ENCODE measurements around the gene FAM209B. TPM values are rescaled to one million over a fixed set of nuclear protein-coding genes. Genes with fewer than 3 reads are reported as not detected.
"Not testable (repeated sequence)": the region's sequence is repeated elsewhere in the genome, so short reads cannot be mapped to it uniquely, and the experiment has no call there.

Gene FAM209B
- total RNA-seq, 1 donor from 2014 or later, result 0.44 TPM

GRCh38 chr20:56542489-56543030 is 9.5 kb downstream of the FAM209B start:
- ATAC-seq, result no peak

DNA sequence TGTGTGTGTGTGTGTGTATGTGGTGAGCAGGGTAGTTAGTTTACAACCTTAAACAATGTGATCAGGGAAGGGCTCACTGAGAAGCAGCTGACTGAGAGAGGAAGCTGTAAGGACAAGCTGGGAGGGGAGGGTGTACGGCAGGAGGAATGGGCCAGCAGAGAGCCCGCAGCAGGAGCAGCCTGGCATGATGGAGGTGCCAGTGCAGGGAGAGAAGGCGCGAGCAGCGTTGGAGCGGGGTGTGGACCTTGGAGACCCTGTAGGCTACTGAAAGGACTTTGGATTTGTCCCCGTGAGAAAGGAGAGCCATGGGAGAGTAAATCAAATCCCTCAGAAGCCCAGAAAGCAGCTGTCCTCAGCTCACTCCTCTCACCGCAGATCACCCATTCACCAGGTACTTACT is 18.5 kb downstream of the FAM209B start:
- ATAC-seq, result no peak

DNA sequence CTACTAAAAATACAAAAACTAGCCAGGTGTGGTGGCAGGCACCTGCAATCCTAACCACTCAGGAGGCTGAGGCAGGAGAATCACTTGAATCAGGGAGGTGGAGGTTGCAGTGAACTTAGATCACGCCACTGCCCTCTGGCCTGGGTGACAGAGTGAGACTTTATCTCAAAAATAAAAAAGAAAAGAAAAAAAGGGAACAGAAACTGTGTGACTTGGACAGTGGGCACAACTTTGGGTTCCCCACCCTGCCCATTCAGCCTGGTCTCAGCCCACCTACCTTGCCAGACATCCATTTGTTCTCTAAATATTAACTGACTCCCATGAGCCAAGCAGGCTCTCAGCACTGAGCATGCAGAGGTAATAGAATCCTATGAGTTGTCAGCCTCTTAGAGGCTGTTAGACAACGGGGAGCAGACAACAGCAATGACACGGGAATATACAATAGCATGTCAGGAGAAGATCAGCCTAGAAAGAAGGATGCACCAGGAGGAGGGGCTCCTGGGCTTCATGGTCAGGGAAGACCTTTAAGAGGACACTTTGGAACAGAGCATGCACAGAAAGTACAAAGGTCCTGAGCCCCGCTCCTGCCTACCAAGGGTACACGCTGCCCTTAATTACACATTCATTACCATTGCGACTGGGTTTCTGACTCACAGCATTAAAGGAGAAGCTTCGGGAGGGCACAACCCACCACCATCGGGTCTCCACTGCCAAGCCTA is 20.0 kb downstream of the FAM209B start:
- no peak for ATAC-seq

GRCh38 chr20:56554869-56555268 is 21.8 kb downstream of the FAM209B start:
- ATAC-seq, result peak; percentile 90

GRCh38 chr20:56558968-56559367 is 25.9 kb downstream of the FAM209B start:
- ATAC-seq, result no peak

DNA sequence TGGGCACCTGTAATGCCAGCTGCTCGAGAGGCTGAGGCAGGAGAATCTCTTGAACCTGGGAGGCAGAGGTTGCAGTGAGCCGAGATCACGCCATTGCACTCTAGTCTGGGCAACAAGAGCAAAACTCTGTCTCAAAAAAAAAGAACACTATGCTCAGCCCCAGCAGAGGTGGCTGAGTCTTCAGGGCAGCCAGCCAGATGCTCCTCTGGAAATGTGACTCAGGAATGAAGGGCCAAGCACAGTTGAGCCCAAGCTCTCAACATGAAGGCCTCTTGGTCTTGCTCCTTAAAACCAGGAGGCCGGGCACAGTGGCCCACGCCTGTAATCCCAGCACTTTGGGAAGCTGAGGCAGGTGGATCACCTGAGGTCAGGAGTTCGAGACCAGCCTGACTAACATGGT is 31.5 kb downstream of the FAM209B start:
- not testable (repeated sequence) for ATAC-seq

- no peak for ATAC-seq
Observed at GRCh38 chr20:56565511-56565910, 32.5 kb downstream of the FAM209B start.

DNA sequence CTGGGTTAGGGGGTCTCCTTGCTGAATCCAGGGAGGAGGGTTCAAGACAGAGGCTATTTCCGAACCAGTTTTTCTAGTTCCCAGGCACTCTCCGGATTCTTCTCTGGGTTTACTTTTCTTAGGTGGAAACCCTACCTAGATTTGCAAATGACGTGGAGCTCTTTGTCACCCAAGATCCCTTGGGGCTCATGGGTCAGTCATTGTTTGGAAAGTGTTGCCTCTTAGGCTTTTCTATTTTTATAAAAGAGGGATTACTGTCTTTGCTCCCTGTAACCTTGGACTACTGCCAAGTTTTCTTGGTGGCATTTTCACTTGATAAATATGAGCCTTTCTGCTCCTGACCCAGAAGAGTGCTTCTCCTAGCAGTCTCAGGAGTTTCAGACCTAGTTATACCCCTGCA is 33.6 kb downstream of the FAM209B start:
- peak; percentile 91 for ATAC-seq

DNA sequence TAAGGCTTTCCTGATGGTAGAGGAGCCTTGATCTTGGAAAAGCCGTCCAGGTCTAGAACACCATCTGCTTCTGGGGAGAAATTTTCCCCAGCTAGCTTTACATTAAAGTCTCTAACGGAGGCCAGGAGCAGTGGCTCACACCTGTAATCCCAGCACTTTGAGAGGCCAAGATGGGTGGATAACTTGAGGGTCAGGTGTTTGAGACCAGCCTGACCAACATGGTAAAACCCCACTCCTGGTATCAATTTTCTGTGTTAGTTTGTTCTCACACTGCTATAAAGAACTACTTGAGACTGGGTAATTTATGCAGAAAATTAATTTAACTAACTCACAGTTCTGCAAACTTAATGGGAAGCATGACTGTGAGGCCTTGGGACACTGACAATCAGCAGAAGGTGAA is 37.8 kb downstream of the FAM209B start:
- ATAC-seq, result no peak

DNA sequence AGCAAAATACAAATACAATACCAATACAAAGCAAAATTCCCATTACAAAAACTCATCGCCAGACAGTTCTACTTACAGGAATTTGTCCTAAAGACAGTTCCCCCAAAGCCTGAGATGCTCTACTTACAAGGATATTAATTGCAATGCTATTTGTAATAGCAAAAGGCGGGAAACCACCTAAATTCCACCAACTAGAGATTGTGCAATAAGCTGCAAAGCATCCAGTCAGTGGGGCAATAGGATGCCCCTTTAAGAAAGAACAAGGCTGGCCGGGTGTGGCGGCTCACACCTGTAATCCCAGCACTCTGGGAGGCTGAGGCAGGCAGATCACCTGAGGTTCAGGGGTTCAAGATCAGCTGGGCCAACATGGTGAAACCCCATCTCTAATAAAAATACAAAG is 39.1 kb downstream of the FAM209B start:
- ATAC-seq, result no peak

DNA sequence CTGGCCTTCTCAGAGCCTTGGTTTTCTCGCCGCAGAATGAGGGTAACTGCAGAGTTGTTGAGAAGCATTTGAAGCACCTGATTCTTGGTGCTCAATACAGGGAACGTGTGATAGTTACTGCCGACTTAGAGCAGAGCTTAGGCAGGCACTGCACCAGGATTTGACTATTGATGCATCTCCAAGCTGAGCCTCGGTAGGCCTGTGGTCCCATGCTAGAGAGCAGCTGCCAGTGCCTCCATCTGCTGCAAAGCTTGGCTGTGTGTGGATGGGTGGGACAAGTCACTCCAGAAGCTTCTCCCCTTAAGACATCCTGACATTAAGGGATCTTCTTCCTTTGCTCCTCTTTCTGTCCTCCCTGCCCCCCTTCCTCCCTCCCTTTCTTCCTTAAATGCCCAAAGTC is 40.9 kb downstream of the FAM209B start:
- ATAC-seq, result peak; percentile 14

DNA sequence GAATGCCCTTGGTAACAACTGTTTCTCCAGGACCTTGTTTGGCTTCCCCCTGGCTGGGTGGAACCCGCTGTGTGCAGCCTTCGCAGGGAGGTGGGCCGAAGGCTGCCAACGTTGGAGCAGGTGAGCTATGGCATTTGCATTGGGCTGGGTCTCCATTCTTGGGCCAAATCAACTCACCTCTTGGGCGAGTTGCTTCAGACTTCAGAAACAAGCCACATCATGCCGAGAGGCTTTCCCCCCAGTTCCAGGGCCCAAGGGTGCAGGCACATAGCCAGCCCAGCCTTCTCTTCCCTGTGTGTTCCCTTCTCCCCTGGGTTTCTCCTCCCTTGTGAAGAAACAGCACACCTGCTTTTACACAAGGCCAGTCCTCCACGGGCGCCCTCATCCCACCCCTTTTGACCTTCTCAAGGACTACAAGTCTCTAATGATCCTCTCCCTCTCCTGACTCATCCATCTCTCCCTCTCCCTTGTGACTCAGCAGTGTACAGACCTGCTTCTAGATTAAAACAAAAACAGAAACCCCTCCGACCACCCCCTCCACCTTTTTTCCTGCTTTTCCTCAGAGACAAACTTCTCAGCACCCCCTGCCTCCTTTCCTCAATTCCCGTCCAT is 41.6 kb downstream of the FAM209B start:
- ATAC-seq, result peak; percentile 88

GRCh38 chr20:56575157-56575556 is 42.1 kb downstream of the FAM209B start:
- ATAC-seq, result no peak

GRCh38 chr20:56575961-56576360 is 42.9 kb downstream of the FAM209B start:
- ATAC-seq, result no peak

- no peak for ATAC-seq
Observed at GRCh38 chr20:56579301-56579710, 46.3 kb downstream of the FAM209B start.

DNA sequence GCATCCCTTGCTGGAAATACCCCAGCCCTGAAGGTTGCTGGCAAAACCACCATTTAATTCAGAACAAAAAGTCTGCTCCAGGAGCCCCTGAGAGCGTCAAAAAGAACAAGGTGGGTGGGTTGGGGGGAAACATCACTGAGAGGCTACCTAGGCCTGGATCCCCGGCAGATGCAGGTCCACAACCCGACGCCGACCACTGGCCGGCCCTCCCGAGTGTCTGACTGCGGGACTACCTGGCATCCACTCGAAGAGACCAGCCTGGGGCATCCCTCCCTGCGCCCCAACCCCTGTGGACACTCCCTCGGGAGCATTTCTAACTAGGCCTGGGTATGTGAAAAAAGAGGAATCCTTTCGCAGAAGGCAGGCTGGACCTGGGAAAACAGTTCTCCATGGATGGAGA is 47.2 kb downstream of the FAM209B start:
- no peak for ATAC-seq

DNA sequence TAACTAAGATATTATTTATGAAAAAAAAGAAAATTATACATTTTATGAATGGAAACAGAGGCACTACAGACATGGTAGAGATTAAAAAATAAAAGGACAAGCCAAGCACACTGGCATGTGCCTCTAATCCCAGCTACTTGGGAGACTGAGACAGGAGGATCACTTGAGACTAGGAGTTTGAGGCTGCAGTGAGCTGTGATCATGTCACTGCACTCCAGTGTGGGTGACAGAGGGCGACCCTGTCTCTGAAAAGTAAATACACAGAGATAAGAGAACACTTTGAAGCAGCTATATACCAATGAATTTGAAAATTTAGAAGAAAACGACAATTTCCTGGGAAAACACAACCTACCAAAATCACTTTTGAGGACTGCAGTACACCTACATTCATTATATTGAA is 48.7 kb downstream of the FAM209B start:
- ATAC-seq, result no peak

GRCh38 chr20:56582542-56582941 is 49.5 kb downstream of the FAM209B start:
- ATAC-seq, result no peak

GRCh38 chr20:56584916-56585315 is 51.9 kb downstream of the FAM209B start:
- no peak for ATAC-seq

Other genes with a start within 250 kb of the FAM209B start
- 24.7 TPM for gene FAM210B, start 174.3 kb upstream of the FAM209B start, total RNA-seq
- gene AURKA, start 141.0 kb upstream of the FAM209B start, total RNA-seq, result 14.5 TPM
- 18.5 TPM for gene CSTF1, start 140.6 kb upstream of the FAM209B start, total RNA-seq
- gene CASS4, start 121.0 kb upstream of the FAM209B start, total RNA-seq, result 0.28 TPM
- gene RTF2, start 64.6 kb upstream of the FAM209B start, total RNA-seq, result 51.0 TPM
- not detected for gene FAM209A, start 8.5 kb upstream of the FAM209B start, total RNA-seq
- 30.8 TPM for gene TFAP2C, start 96.1 kb downstream of the FAM209B start, total RNA-seq

Data from esophagus mucosa (tissue), 1 donor.